DND-41 (cell line): ENCODE measurements around the gene BBLN.

Experiments
- EZH2 ChIP-seq: IDR thresholded peaks from 3 replicates; pipeline ENCODE4 v1.6.1; 2012; ENCODE audit warnings: borderline replicate concordance, low read depth, mild to moderate bottlenecking, moderate library complexity, low read length, inconsistent platforms; ENCODE audit not compliant: severe bottlenecking
- TF ChIP-seq, protein P1 (sequence below): IDR thresholded peaks from 2 replicates; pipeline ENCODE4 v1.5.1; 2012; ENCODE audit warnings: borderline replicate concordance, low read length, moderate library complexity, mild to moderate bottlenecking; ENCODE audit not compliant: poor library complexity, severe bottlenecking; ENCODE audit errors: extremely low read depth

DNA sequence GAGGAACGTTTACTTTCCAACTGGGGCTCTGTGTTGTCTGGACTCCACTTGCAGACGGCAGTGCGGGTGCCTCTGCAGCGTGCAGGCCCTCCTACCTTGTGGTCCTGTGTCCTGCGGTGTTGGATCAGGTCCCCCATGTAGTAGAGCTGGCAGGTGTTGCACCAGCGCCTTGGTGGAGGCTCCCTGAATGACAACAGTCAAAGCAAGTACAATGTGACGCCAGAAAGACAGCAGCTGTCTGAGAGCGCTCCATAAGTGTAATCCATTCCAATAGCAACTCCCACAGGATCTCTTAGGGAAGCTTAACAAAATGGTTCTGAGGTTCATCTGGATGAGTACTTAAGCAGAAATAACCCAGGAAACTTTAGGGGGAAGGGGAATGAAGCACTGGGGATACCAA, 9.9 kb downstream of the BBLN start:
- TF ChIP-seq, protein P1, sequence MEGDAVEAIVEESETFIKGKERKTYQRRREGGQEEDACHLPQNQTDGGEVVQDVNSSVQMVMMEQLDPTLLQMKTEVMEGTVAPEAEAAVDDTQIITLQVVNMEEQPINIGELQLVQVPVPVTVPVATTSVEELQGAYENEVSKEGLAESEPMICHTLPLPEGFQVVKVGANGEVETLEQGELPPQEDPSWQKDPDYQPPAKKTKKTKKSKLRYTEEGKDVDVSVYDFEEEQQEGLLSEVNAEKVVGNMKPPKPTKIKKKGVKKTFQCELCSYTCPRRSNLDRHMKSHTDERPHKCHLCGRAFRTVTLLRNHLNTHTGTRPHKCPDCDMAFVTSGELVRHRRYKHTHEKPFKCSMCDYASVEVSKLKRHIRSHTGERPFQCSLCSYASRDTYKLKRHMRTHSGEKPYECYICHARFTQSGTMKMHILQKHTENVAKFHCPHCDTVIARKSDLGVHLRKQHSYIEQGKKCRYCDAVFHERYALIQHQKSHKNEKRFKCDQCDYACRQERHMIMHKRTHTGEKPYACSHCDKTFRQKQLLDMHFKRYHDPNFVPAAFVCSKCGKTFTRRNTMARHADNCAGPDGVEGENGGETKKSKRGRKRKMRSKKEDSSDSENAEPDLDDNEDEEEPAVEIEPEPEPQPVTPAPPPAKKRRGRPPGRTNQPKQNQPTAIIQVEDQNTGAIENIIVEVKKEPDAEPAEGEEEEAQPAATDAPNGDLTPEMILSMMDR: no peak
- no peak for TF ChIP-seq EZH2
